Stimulated activated CD4-positive, alpha-beta T cell treated with anti-CD3 and anti-CD28 coated beads, Interleukin-2, amount 100 ng/mL, for 4 hours (primary cell): ENCODE data around the gene SNAPC1.
"Not testable (repeated sequence)": the region's sequence is repeated elsewhere in the genome, so short reads cannot be mapped to it uniquely, and the experiment has no call there.

Experiments used
- DNase-seq: peaks from one replicate; pipeline ENCODE4 v3.0.0-alpha.2; 2020; ENCODE audit warnings: low read depth

Gene SNAPC1, protein sequence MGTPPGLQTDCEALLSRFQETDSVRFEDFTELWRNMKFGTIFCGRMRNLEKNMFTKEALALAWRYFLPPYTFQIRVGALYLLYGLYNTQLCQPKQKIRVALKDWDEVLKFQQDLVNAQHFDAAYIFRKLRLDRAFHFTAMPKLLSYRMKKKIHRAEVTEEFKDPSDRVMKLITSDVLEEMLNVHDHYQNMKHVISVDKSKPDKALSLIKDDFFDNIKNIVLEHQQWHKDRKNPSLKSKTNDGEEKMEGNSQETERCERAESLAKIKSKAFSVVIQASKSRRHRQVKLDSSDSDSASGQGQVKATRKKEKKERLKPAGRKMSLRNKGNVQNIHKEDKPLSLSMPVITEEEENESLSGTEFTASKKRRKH

DNA sequence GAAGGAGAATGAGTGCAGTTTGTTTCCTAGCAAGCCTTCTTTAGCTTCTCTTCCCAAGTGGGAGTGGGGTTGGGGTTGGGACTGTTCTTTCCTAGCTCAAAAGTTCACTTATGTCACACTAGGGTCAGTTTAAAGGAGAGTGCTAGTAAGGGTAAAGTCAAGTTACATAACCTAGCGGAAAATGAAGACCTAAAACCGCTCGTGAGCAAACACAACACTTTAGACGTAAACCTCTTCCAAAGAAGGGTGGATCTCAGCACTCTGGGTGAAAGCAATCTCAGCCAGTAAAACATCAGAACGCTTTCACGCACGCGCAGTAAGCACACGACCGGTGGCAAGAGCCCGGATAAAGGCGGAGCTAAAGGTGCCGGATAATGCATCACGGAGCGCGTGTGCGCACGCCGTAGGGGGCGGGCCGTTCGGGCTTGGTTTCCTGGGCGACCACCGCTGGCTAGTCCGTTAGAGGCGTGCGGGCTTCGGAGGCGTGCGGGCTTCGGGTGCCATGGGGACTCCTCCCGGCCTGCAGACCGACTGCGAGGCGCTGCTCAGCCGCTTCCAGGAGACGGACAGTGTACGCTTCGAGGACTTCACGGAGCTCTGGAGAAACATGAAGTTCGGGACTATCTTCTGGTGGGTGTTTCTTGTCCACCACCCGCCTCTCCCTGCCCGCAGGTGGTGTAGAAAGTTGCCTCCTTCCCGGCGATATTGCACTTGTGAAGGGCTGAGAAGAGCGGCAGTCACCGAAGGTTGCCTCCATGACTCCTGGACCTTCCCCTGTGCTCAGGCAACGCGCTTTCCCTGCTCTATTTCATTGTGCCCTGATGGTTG, at the start of gene SNAPC1:
TSS of gene SNAPC1 (plus strand) at position 462 of the 828 bp plus-strand sequence. CDS start at position 503, 41 bp downstream.
- peak; percentile 96 for DNase-seq

DNA sequence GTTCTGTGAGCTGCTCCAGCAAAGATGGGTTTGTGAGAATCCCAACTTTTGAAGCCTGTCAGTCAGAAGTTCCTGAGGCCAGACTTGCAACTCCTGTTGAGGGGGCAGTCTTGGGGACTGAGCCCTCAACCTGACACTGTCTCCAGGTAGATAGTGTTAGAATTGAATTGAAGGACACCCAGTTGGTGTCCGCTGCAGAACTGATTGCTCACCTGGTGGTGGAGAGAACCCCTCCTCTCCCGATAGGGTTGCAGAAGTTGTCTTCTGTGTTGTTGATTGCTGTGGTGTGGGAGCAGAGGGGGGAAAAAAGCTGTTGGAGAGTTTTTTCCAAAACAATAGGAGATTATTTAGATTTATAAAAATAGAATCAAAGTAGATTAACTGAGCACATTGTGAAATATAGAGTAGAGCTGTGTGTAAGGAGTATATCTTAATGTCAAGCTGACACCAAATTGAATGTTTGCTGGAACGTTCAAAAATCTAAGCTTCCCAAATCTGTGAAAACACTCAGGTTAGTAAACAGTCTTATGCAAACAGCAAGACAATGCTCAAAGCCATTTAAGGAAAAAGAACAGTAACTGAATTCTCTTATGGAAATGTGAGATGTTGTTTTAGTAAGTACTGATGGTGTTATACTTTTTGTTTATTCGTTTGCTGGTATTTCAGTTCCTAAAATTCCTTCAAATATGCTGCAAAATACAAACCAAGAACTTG, 48.3 kb upstream of the SNAPC1 start:
- no peak for DNase-seq

DNA sequence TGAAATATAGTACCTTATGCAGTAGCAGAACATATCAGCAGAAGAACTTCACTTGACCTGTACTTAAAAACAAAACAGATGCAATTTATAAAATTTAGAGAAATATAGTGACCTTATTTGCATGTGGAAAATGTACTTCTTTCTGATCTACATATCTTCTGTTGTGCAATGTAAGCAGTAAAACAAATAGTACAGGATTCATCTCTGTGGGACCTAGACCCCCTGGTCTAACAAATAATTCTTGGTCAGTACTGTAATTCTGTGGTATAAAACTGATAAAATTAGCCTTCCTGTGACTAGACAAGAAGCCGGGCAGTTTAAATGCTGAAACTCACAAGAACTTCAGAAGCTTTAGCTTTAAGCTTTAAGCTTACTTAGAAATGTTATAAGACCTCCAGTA, 45.3 kb upstream of the SNAPC1 start:
- no peak for DNase-seq

DNA sequence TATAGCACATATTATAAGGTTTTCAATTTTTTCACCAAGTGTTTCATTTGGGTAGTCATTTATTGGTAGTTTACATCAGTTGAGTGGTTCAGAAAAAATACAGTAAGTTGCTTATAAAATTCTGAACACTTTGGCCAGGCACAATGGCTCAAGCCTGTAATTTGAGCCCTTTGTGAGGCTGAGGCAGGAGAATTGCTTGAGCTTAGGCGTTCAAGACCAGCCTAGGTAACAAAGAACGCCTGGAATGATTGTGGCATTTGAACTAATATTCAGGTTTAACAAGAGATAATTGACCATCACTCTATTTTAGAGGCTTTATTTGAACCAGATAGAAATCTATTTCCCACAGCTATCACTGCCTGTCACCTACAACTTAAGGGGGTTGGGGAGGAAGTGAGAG, 44.2 kb upstream of the SNAPC1 start:
- DNase-seq = no peak

DNA sequence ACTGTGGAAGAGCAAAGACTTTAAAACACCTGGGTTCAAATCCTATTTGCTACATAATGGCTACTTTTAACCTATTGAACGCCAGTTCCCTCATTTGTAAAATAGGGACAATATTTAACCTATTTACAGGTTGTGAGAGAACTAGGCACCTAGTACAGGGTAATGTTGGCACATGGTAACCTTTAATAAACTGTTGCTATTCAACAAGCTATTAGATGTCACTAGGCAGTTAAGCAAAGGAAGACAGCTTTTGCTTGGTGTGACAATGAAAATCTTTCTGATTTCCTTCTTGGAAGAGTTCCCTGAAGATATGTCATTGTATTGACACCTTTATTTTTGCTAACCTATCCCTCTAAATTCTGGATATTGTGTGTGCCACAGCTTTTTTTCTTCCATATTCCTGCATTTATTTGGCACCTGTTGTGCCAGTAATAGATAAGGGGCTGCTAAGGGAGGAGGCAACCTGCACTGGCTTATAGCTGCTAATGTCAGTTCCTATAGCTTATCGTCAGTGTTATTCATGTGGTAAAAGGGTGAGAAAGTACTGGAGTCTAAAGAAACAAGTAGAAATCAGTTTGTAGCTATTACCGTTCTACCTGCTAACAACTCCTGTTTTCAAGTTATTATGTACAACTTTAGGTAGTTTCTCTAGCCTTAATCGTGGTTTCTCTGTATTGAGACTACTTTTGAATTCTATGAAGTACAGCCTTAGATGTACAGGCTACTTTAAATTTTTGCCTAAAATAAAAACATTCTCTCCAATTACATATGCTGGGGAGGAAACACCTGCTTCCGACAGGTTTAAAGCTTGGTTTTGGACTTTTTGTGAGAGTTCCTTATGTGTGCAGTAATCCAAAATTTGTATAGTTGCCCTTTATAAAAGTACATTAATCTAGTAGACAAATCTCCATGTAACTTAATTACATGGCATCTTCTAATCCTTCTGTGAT, 42.6 kb upstream of the SNAPC1 start:
- no peak for DNase-seq

DNA sequence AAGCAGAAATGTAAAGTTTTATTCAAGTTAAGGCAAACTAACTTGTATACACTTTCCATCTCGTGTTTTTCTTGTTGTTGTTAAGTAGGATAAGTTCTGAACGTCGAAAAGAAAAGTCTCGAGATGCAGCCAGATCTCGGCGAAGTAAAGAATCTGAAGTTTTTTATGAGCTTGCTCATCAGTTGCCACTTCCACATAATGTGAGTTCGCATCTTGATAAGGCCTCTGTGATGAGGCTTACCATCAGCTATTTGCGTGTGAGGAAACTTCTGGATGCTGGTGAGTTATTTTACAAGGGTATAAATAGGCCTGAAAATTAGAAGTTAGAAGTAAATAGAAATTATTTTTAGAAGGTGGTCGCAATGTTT, 41.9 kb upstream of the SNAPC1 start:
- DNase-seq = no peak

DNA sequence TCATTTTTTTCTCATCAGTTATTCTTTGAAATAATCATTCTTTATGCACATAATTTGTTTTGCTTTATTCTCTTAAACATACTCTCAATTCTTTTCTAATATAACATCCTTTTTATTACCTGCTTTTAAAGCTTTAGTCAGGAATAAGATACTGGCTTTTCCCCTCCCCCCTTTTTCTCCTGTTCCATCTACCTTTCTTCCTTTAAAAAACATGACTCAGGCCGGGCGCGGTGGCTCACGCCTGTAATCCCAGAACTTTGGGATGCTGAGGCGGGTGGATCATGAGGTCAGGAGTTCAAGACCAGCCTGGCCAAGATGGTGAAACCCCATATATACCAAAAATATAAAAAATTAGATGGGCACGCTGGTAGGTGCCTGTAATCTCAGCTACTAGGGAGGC, 41.5 kb upstream of the SNAPC1 start:
- DNase-seq = no peak

DNA sequence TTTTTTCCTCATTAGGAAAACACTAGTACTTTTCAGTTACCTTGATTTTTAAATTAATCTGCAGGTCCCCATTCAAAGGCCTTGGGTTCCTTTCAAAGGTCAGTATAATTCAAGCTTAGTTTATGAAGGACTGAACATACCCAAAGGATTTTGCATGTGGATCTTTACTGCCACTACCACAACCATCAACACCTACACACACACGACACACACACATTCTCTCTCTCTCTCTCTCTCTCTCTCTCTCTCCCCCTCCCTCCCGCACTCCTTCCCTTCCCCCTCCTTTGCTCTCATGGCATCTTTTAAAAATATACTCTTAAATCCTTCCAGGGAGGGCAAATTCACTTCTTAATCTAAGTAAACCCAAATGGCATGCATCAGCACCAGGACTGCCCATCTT, 38.1 kb upstream of the SNAPC1 start:
- DNase-seq = no peak

DNA sequence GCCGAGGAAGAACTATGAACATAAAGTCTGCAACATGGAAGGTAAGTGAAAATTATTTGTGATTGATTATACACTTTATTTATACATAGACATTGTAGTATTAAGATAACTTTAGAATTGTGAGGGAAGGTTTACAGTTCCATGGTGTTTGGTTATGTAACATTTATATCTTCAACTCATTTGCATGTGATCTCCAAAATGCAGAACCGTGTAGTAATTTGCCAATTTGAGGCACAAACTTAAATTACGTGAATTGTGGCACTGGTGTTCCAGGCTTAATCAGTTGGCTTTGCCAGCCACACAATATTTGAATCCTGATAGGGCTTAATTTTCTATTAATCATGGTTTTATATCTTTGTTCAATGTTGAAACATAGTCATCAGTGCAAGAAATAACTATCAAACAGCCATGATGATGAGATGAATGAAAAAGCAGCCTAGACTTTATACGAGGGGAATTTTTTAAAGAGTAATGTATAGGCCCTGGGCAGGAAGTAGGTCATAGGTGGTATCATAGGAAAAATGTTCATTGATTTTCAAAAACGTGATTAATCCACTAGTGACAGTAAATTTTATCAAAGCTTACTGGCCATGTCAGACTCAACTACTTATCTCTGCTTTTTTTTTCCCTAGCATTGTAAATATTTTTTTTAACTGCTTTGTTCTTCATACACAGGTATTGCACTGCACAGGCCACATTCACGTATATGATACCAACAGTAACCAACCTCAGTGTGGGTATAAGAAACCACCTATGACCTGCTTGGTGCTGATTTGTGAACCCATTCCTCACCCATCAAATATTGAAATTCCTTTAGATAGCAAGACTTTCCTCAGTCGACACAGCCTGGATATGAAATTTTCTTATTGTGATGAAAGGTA, 35.2 kb upstream of the SNAPC1 start:
- DNase-seq = no peak

DNA sequence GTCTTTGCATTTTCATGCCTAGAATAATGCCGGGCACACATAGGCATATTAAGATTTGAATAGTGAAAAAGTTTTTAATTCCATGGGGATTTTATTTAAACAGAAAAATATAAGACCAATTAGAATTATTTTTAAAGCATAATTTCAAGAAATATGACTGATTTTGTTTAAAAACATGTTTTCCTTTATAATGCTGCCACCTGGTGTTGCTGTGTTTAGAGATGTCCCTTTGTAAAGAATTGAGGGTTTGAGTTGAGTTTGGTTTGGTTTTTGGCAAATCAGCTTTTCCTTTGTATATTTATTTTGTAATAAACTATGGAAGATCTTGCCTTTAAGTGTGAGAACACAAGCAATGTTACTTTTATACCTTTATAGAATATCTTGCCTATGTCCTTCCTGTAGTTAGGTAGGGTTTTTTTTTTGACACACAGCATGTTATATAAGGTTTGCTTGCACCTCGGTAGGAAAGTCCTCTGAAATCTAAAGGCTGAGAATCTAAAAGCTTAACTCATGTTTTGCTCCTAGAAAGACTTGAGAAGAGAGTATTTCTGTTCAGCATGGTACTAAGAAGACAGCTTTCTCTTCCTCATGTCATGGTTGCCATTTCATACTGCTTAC, 31.4 kb upstream of the SNAPC1 start:
- DNase-seq = no peak

DNA sequence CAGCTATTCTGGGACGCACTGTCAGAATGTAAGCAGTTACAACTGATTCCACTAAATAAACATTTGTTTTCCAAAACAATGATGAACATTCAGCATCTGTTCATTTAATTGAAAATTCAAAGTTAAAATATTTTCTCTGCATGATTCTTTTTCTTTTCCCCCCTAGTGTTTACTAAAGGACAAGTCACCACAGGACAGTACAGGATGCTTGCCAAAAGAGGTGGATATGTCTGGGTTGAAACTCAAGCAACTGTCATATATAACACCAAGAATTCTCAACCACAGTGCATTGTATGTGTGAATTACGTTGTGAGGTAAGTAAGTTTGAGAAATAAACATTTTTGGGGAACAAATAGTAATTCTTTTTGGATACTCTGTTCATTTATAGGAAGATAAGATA, 28.2 kb upstream of the SNAPC1 start:
- no peak for DNase-seq

DNA sequence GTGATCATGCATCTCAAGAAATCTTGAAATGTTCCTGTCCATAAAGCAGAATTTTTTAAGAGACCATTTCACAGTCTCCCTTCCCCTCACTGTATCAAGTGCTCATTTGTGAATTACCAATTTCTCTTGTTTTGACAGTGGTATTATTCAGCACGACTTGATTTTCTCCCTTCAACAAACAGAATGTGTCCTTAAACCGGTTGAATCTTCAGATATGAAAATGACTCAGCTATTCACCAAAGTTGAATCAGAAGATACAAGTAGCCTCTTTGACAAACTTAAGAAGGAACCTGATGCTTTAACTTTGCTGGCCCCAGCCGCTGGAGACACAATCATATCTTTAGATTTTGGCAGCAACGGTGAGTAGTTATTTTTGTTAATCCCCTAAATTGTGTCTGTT, 25.5 kb upstream of the SNAPC1 start:
- DNase-seq = no peak

DNA sequence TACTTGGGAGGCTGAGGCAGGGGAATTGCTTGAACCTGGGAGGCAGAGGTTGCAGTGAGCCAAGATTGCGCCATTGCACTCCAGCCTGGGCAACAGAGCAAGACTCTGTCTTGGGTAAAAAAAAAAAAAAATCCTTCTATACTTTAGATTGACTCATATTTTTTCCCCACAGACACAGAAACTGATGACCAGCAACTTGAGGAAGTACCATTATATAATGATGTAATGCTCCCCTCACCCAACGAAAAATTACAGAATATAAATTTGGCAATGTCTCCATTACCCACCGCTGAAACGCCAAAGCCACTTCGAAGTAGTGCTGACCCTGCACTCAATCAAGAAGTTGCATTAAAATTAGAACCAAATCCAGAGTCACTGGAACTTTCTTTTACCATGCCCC, 24.3 kb upstream of the SNAPC1 start:
- DNase-seq = no peak

DNA sequence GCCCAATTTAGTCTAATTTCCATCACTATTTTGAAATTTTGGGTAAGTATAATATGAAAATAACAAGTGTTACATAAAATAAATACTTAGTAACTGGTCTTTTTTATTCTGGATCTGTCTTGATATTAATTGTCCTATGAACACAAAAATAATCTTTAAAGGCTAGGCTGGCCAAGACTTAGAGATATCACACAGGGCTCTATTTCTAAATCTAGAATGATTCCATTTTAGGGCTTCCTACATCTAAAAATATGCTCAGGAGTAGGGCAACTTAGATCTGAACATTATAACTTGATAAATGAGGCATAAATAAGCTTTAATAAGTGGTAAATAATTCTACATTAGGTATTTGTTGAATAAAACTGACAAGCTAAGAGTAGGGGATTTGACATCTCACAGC, 23.1 kb upstream of the SNAPC1 start:
- DNase-seq = no peak

DNA sequence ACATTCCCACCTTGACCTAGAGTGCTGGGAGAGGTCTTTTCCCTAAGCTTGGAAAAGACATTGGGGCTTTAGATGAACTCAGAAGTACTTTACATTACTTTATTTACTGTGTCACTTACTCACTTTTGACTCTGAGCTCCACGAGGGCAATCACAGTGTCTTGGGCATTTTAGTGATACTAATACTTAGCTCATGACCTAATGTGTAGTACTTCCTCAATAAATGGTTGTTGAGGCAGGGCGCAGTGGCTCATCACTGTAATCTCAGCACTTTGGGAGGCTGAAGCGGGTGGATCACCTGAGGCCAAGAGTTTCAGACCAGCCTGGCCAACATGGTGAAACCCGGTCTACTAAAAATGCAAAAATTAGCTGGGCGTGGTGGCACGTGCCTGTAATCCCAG, 19.8 kb upstream of the SNAPC1 start:
- no peak for DNase-seq

DNA sequence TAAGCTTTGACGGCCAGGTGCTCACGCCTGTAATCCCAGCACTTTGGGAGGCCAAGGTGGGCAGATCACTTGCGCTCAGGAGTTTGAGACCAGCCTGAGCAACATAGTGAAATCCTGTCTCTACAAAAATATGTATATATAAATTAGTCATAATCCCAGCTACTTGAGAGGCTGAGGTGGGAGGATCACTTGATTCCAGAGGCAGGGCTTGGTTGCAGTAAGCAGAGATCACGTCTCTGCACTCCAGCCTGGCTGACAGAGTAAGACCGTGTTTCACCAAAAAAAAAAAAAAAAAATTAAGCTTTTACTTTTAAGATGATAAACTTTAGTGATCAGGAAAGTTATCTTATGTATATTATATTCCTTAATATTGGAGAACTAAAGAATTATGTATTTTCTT, 18.0 kb upstream of the SNAPC1 start:
- no peak for DNase-seq

DNA sequence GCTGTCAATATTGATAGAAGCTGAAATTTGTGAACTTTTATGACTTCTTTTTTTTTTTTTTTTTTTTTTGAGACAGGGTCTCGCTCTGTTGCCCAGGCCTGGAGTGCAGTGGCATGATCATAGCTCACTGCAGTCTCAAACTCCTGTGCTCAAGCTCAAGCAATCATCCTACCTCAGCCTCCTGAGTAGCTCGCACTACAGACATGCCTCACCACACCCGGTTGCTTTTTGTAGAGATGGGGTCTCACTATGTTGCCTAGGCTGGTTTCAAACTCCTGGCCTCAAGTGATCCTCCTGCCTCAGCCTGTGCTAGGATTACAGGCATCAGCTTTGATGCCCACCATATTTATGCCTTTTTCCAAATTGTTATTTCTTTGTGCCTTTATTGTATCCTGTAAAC, 15.9 kb upstream of the SNAPC1 start:
- not testable (repeated sequence) for DNase-seq

DNA sequence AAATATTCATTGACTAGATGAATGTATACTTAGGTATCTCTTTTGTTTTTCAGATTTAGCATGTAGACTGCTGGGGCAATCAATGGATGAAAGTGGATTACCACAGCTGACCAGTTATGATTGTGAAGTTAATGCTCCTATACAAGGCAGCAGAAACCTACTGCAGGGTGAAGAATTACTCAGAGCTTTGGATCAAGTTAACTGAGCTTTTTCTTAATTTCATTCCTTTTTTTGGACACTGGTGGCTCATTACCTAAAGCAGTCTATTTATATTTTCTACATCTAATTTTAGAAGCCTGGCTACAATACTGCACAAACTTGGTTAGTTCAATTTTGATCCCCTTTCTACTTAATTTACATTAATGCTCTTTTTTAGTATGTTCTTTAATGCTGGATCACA, 15.3 kb upstream of the SNAPC1 start:
- no peak for DNase-seq

DNA sequence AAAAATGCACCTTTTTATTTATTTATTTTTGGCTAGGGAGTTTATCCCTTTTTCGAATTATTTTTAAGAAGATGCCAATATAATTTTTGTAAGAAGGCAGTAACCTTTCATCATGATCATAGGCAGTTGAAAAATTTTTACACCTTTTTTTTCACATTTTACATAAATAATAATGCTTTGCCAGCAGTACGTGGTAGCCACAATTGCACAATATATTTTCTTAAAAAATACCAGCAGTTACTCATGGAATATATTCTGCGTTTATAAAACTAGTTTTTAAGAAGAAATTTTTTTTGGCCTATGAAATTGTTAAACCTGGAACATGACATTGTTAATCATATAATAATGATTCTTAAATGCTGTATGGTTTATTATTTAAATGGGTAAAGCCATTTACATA, 14.9 kb upstream of the SNAPC1 start:
- no peak for DNase-seq

DNA sequence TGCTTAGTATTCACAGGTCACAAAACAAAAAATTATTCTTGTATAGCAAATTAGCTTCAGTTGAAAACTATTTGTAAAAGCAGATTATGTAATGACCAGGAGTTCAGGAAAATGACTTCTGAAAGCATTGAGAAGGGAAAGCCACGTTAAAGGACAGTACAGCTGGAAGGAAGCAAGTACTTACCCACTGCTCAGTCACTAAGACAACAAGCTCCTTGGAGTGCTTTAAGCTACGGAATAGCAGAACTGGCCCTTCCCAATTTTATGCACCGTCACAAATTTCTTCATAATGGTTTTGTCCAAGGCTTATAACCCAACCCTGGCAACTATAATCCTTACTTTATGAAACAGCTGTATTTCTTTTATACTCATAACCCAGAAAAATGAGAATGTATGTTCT, 13.0 kb upstream of the SNAPC1 start:
- DNase-seq = no peak
